Measurements from ENCODE around the gene PEAR1. TPM values are rescaled to one million over a fixed set of nuclear protein-coding genes. Genes with fewer than 3 reads are reported as not detected.

Gene PEAR1
- total and polyA plus RNA-seq, 2 donors = 0.61 to 2.5 TPM

DNA sequence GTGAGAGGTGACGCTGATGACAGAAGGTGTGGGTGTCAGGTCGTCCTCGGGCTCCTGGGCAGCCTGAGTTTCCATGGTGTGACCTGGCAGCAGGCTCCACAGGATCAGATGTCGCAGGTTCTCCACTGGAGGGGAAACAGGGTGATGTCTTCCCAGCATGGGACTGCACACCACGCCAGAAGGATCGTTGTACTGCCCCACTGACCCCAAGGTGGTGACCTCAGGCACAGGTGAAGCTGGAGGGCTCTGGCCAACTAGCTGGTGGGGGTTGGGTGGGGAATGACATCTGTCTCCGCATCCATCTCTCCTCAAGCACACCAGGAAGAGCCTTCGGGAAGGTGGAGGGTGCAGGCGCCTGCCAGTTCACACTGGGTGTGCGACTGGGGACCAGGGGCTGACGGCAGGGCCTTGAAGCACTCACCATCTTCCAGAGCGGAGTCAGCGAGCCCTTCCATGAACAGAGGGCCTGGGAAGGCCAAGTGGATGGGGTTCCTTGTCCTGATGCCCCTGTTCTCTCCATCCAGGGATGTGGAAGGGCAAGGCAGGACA, 46.3 kb downstream of the PEAR1 start:
- no peak for DNase-seq (ENCODE audit: low read depth in 6 of 9, low spot score in 9 of 9)
- Histone ChIP-seq H3K27me3 (ENCODE audit: control insufficient read depth in 2 of 2, insufficient read depth in 1 of 2, low read length in 1 of 2) (peaks cover 0 to 2% of the 10 kb centered on the region in 2 donors), H3K9me3 (ENCODE audit: control insufficient read depth in 2 of 2, insufficient read depth in 1 of 2, low read length in 1 of 2) (no peaks in the 10 kb centered on the region), H3K36me3 (ENCODE audit: control insufficient read depth in 2 of 2, insufficient read depth in 2 of 2, low read length in 1 of 2) (peaks cover 0 to 2% of the 10 kb centered on the region in 2 donors), H3K4me1 (ENCODE audit: control insufficient read depth in 2 of 2, insufficient read depth in 2 of 2, low read length in 2 of 2) (no peaks in the 10 kb centered on the region), H3K4me3 (ENCODE audit: low read length in 2 of 2) (no peak overlapping the region), H3K27ac (ENCODE audit: low read depth in 1 of 2, low read length in 1 of 2) (no peak overlapping the region)
- WGBS = 97% methylated on average over 13 of the region's 13 CpGs

DNA sequence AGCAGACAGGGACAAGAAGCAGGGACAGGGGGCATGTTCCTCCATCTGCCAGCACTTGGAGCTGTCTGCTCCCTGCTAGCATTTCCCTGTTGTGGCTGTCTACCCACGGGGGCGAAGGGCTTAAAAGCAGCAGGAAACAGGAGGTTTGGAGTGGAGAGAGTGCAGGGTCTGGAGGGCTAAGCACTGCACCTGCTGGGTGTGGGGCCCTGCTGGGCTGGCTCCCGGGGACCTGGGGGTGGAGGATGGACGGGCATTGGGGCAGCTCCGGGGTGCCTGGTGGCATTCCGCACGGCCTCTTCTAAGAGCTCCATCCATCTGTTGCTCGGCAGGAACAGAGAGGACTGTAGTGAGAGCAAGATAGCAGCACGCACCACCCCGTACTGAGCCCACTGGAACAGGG, 48.2 kb downstream of the PEAR1 start:
- no peak overlapping the region for H3K4me3 ChIP-seq (ENCODE audit: low read length in 2 of 2)
- peaks cover 0 to 2% of the 10 kb centered on the region in 2 donors for H3K36me3 ChIP-seq (ENCODE audit: control insufficient read depth in 2 of 2, insufficient read depth in 2 of 2, low read length in 1 of 2)
- H3K27me3 ChIP-seq (ENCODE audit: control insufficient read depth in 2 of 2, insufficient read depth in 1 of 2, low read length in 1 of 2) = peaks cover 0 to 2% of the 10 kb centered on the region in 2 donors
- H3K27ac ChIP-seq (ENCODE audit: low read depth in 1 of 2, low read length in 1 of 2) = no peak overlapping the region
- no peaks in the 10 kb centered on the region for H3K4me1 ChIP-seq (ENCODE audit: control insufficient read depth in 2 of 2, insufficient read depth in 2 of 2, low read length in 2 of 2)
- WGBS = 94% methylated on average over 10 of the region's 10 CpGs
- DNase-seq (ENCODE audit: low read depth in 6 of 9, low spot score in 9 of 9) = no peak
- H3K9me3 ChIP-seq (ENCODE audit: control insufficient read depth in 2 of 2, insufficient read depth in 1 of 2, low read length in 1 of 2) = no peaks in the 10 kb centered on the region

DNA sequence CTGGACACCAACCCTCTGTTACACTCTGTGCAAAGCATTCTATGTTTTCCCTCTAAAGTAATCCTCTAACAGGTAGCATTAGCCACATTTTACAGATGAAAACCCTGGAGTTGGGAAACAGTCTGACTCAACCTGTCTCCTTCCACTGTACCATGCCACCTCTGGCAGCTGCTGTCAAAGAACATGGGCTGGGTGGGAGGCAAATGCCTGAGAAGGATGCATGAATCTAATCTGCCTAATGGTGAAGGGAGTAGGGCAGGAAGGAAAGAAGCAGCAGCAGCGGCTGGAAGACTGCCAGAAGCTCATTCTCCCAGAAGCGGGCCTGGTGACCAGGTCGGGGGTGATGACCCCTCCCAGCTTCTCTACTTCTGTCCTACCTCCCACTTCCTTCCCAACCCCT, 48.7 kb downstream of the PEAR1 start:
- H3K27ac ChIP-seq (ENCODE audit: low read depth in 1 of 2, low read length in 1 of 2) = no peak overlapping the region
- DNase-seq (ENCODE audit: low read depth in 6 of 9, low spot score in 9 of 9) = no peak
- no peaks in the 10 kb centered on the region for H3K4me1 ChIP-seq (ENCODE audit: control insufficient read depth in 2 of 2, insufficient read depth in 2 of 2, low read length in 2 of 2)
- 85% methylated on average over 3 of the region's 3 CpGs for WGBS
- no peak overlapping the region for H3K4me3 ChIP-seq (ENCODE audit: low read length in 2 of 2)
- peaks cover 0 to 2% of the 10 kb centered on the region in 2 donors for H3K27me3 ChIP-seq (ENCODE audit: control insufficient read depth in 2 of 2, insufficient read depth in 1 of 2, low read length in 1 of 2)
- H3K9me3 ChIP-seq (ENCODE audit: control insufficient read depth in 2 of 2, insufficient read depth in 1 of 2, low read length in 1 of 2) = no peaks in the 10 kb centered on the region
- peaks cover 0 to 2% of the 10 kb centered on the region in 2 donors for H3K36me3 ChIP-seq (ENCODE audit: control insufficient read depth in 2 of 2, insufficient read depth in 2 of 2, low read length in 1 of 2)

DNA sequence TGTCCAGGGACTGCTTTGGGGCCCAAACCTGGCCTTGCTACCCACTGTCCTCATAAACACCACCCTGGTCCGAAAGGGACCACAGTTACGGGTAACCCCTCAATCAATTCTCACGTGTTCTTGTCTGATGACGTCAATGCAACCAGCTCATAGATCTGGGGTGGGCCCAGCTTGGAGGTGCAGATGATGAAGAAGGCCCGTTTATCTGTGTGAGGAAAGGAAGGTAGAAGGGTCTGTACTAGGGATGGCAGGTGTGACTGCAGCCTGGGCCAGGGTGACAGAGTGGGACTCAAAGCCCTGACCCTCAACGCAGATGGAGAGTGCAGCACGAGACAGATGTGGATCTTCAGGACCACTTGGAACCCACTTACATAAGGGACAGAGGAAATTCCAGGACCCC, 49.1 kb downstream of the PEAR1 start:
- Histone ChIP-seq H3K36me3 (ENCODE audit: control insufficient read depth in 2 of 2, insufficient read depth in 2 of 2, low read length in 1 of 2) (peaks cover 0 to 2% of the 10 kb centered on the region in 2 donors), H3K27ac (ENCODE audit: low read depth in 1 of 2, low read length in 1 of 2) (no peak overlapping the region), H3K4me3 (ENCODE audit: low read length in 2 of 2) (no peak overlapping the region), H3K4me1 (ENCODE audit: control insufficient read depth in 2 of 2, insufficient read depth in 2 of 2, low read length in 2 of 2) (no peaks in the 10 kb centered on the region), H3K27me3 (ENCODE audit: control insufficient read depth in 2 of 2, insufficient read depth in 1 of 2, low read length in 1 of 2) (peaks cover 0 to 2% of the 10 kb centered on the region in 2 donors), H3K9me3 (ENCODE audit: control insufficient read depth in 2 of 2, insufficient read depth in 1 of 2, low read length in 1 of 2) (no peaks in the 10 kb centered on the region)
- 97% methylated on average over 7 of the region's 7 CpGs for WGBS
- no peak for DNase-seq (ENCODE audit: low read depth in 6 of 9, low spot score in 9 of 9)

DNA sequence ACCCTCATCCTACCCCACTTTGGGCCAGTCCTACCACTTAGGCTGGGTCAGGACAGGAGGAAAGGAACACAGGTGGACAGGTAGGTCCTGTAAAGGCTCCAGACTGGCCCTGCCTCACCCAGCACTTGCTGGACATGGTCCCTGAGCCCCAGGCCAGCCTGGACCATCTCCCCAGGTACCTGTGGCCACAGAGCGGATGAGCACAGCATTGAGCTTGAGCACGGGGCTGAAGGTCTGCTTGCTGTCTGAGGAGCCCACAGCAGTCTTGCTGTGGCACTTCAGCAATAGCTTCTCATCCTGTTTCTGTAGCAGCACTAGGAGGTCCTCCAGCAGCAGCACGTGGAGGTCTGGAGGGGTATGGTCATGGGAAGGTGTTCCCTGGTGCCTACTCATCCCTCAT, 50.2 kb downstream of the PEAR1 start:
- Histone ChIP-seq H3K27ac (ENCODE audit: low read depth in 1 of 2, low read length in 1 of 2) (no peak overlapping the region), H3K27me3 (ENCODE audit: control insufficient read depth in 2 of 2, insufficient read depth in 1 of 2, low read length in 1 of 2) (no peaks in the 10 kb centered on the region), H3K4me1 (ENCODE audit: control insufficient read depth in 2 of 2, insufficient read depth in 2 of 2, low read length in 2 of 2) (no peaks in the 10 kb centered on the region), H3K4me3 (ENCODE audit: low read length in 2 of 2) (no peak overlapping the region), H3K36me3 (ENCODE audit: control insufficient read depth in 2 of 2, insufficient read depth in 2 of 2, low read length in 1 of 2) (peaks cover 0 to 2% of the 10 kb centered on the region in 2 donors), H3K9me3 (ENCODE audit: control insufficient read depth in 2 of 2, insufficient read depth in 1 of 2, low read length in 1 of 2) (no peaks in the 10 kb centered on the region)
- no peak for DNase-seq (ENCODE audit: low read depth in 6 of 9, low spot score in 9 of 9)
- WGBS = 92% methylated on average over 3 of the region's 3 CpGs

DNA sequence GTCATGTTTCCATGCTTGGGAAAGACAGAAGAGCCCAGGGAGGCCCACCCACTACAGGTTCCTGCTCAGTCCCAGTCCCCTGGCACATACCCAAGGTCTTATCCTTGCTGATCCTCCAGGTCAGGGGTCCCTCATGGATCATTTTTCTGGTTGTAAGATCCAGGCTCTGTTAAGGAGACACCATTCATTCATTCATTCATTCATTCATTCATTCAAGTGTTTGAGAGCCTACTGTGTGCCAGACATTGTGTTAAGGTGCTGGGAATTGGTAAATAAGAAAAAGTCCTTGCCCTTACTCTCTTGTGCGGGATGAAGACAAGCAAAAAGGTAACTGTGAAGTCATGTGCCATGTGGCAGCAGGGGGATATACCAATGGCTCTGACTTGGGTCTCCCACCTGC, 50.8 kb downstream of the PEAR1 start:
- no peaks in the 10 kb centered on the region for H3K27me3 ChIP-seq (ENCODE audit: control insufficient read depth in 2 of 2, insufficient read depth in 1 of 2, low read length in 1 of 2)

DNA sequence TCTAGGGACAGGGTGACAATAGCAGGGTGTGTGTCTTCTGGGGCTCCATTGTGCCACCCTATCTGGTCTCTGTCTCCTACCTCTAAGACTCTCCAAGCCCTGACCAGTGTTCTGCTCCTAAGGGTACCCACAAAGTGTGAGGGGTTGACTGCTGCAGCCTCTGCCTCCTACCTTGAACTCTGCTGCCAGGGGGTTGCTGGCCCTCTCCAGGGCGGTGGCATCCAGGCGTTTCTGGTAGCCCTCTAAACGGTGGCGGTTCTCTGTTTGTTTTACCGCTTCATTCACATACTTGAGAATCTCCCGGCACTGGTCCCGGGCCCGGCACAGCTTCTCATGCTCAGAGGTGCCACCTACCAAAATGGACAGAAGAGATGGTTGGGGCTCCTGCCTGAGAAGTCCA, 51.3 kb downstream of the PEAR1 start:
- 96% methylated on average over 8 of the region's 8 CpGs for WGBS
- H3K4me3 ChIP-seq (ENCODE audit: low read length in 2 of 2) = no peak overlapping the region

More for the DNA sequence above, 50.8 kb downstream of the PEAR1 start:
- no peak overlapping the region for H3K27ac ChIP-seq (ENCODE audit: low read depth in 1 of 2, low read length in 1 of 2)
- H3K36me3 ChIP-seq (ENCODE audit: control insufficient read depth in 2 of 2, insufficient read depth in 2 of 2, low read length in 1 of 2) = peaks cover 0 to 2% of the 10 kb centered on the region in 2 donors
- no peak overlapping the region for H3K4me3 ChIP-seq (ENCODE audit: low read length in 2 of 2)
- WGBS = 98% methylated on average over 1 of the region's 1 CpG
- no peaks in the 10 kb centered on the region for H3K9me3 ChIP-seq (ENCODE audit: control insufficient read depth in 2 of 2, insufficient read depth in 1 of 2, low read length in 1 of 2)
- DNase-seq (ENCODE audit: low read depth in 6 of 9, low spot score in 9 of 9) = no peak
- H3K4me1 ChIP-seq (ENCODE audit: control insufficient read depth in 2 of 2, insufficient read depth in 2 of 2, low read length in 2 of 2) = no peaks in the 10 kb centered on the region

DNA sequence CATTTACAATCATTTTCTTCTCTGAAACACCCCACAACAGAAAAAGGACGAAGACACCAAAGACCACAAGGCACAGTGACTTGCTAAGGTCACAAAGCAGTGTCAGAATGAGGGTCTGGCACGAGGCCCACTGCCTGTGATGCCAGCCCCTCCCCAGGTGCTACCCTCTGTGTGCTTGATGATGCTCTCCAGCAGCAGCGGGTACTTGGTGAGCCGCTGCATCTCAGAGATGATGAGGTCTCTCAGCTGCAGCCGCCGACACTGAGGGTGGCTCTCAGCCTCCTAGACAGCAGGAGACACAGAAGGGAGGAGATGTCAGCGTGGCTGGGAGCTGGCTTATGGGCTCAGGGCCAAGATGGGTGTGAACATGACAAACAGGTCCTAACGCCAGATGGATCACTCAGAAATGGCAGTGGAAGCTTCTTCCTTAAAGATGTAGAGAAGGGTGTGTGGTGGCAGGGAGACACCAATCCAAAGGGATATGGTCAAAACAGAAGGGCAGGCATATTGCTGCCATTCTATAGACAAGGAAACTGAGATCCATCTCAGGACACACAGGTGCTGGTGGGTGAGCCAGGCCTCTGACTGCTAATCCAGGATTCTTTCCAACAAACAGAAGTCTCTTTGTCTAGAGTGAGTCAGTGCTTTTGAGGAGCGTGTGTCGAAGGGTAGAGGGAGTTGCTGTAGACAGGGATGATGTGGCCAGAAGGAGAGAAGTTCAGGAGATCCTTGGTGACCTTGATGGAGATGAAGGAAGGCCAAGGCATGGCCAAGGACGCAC, 52.6 kb downstream of the PEAR1 start:
- Histone ChIP-seq H3K4me3 (ENCODE audit: low read length in 2 of 2) (no peak overlapping the region), H3K4me1 (ENCODE audit: control insufficient read depth in 2 of 2, insufficient read depth in 2 of 2, low read length in 2 of 2) (no peaks in the 10 kb centered on the region), H3K27me3 (ENCODE audit: control insufficient read depth in 2 of 2, insufficient read depth in 1 of 2, low read length in 1 of 2) (no peaks in the 10 kb centered on the region), H3K36me3 (ENCODE audit: control insufficient read depth in 2 of 2, insufficient read depth in 2 of 2, low read length in 1 of 2) (peaks cover 0 to 2% of the 10 kb centered on the region in 2 donors), H3K9me3 (ENCODE audit: control insufficient read depth in 2 of 2, insufficient read depth in 1 of 2, low read length in 1 of 2) (no peaks in the 10 kb centered on the region), H3K27ac (ENCODE audit: low read depth in 1 of 2, low read length in 1 of 2) (no peak overlapping the region)
- no peak for DNase-seq (ENCODE audit: low read depth in 6 of 9, low spot score in 9 of 9)
- 91% methylated on average over 11 of the region's 11 CpGs for WGBS

More for the DNA sequence above, 51.3 kb downstream of the PEAR1 start:
- Histone ChIP-seq H3K9me3 (ENCODE audit: control insufficient read depth in 2 of 2, insufficient read depth in 1 of 2, low read length in 1 of 2) (no peaks in the 10 kb centered on the region), H3K36me3 (ENCODE audit: control insufficient read depth in 2 of 2, insufficient read depth in 2 of 2, low read length in 1 of 2) (peaks cover 0 to 2% of the 10 kb centered on the region in 2 donors), H3K27ac (ENCODE audit: low read depth in 1 of 2, low read length in 1 of 2) (no peak overlapping the region), H3K4me1 (ENCODE audit: control insufficient read depth in 2 of 2, insufficient read depth in 2 of 2, low read length in 2 of 2) (no peaks in the 10 kb centered on the region), H3K27me3 (ENCODE audit: control insufficient read depth in 2 of 2, insufficient read depth in 1 of 2, low read length in 1 of 2) (no peaks in the 10 kb centered on the region)
- DNase-seq (ENCODE audit: low read depth in 6 of 9, low spot score in 9 of 9) = no peak

DNA sequence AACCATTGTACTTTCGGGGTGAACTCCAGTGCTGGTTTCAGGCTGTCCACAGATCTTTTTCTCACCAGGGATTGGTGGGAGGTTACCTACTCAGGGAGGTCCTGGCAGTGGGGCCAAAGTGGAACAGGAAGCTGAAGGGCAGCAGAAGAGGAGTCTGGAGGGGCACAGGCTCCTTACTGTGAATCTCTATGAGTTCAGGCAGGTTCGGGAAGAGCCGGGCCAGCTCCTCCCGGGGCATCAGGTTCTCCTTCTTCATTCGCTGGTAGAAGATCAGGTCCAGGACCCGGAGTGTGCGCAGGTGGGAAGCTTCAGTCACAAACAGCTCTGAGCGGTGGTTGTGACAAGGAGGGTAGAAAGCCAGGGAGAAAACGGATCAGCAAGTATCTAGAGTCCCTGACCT, 53.6 kb downstream of the PEAR1 start:
- WGBS = 98% methylated on average over 9 of the region's 9 CpGs
- H3K9me3 ChIP-seq (ENCODE audit: control insufficient read depth in 2 of 2, insufficient read depth in 1 of 2, low read length in 1 of 2) = no peaks in the 10 kb centered on the region
- H3K27me3 ChIP-seq (ENCODE audit: control insufficient read depth in 2 of 2, insufficient read depth in 1 of 2, low read length in 1 of 2) = no peaks in the 10 kb centered on the region
- no peak for DNase-seq (ENCODE audit: low read depth in 6 of 9, low spot score in 9 of 9)
- no peak overlapping the region for H3K4me3 ChIP-seq (ENCODE audit: low read length in 2 of 2)
- H3K36me3 ChIP-seq (ENCODE audit: control insufficient read depth in 2 of 2, insufficient read depth in 2 of 2, low read length in 1 of 2) = peaks cover 0 to 2% of the 10 kb centered on the region in 2 donors
- H3K4me1 ChIP-seq (ENCODE audit: control insufficient read depth in 2 of 2, insufficient read depth in 2 of 2, low read length in 2 of 2) = no peaks in the 10 kb centered on the region
- H3K27ac ChIP-seq (ENCODE audit: low read depth in 1 of 2, low read length in 1 of 2) = no peak overlapping the region
